NCI-H748 treated with DMSO at 0.1 percent for 48 hours (cell line): ENCODE results near the gene ANKZF1.
"Not testable (repeated sequence)": the region's sequence is repeated elsewhere in the genome, so short reads cannot be mapped to it uniquely, and the experiment has no call there.

Experiments
- DNase-seq: peaks from one replicate; lab custom pipeline; 2025; lab: John Stamatoyannopoulos, UW

Gene ANKZF1, protein sequence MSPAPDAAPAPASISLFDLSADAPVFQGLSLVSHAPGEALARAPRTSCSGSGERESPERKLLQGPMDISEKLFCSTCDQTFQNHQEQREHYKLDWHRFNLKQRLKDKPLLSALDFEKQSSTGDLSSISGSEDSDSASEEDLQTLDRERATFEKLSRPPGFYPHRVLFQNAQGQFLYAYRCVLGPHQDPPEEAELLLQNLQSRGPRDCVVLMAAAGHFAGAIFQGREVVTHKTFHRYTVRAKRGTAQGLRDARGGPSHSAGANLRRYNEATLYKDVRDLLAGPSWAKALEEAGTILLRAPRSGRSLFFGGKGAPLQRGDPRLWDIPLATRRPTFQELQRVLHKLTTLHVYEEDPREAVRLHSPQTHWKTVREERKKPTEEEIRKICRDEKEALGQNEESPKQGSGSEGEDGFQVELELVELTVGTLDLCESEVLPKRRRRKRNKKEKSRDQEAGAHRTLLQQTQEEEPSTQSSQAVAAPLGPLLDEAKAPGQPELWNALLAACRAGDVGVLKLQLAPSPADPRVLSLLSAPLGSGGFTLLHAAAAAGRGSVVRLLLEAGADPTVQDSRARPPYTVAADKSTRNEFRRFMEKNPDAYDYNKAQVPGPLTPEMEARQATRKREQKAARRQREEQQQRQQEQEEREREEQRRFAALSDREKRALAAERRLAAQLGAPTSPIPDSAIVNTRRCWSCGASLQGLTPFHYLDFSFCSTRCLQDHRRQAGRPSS

GRCh38 chr2:219229305-219230058, at the start of gene ANKZF1, which contains the start of gene ATG9A:
TSS of gene ANKZF1 (plus strand) at chr2:219229806. CDS start at chr2:219230258, 452 bp downstream.
TSS of gene ATG9A (minus strand) at chr2:219229636. CDS start at chr2:219228024, 1,612 bp downstream.
- DNase-seq = peak; percentile 96

DNA sequence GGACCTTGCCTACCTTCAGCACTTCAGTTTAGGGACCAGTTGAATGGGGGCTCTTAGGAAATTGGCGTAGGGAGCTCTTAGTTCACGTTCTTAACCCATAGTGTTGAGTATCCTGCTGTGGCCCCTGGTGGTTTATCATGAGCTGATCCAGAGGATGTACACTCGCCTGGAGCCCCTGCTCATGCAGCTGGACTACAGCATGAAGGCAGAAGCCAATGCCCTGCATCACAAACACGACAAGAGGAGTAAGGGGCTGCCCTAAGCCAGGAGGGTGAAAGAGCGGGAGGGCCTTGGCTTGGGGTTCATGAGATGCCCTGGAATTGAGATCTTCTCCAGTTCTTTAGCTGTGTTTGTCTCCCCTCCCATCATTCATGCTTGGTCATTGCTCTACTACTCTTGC, 48.6 kb upstream of the ANKZF1 start:
- DNase-seq = no peak

- no peak for DNase-seq
Observed at GRCh38 chr2:219181531-219181930, 48.1 kb upstream of the ANKZF1 start.

DNA sequence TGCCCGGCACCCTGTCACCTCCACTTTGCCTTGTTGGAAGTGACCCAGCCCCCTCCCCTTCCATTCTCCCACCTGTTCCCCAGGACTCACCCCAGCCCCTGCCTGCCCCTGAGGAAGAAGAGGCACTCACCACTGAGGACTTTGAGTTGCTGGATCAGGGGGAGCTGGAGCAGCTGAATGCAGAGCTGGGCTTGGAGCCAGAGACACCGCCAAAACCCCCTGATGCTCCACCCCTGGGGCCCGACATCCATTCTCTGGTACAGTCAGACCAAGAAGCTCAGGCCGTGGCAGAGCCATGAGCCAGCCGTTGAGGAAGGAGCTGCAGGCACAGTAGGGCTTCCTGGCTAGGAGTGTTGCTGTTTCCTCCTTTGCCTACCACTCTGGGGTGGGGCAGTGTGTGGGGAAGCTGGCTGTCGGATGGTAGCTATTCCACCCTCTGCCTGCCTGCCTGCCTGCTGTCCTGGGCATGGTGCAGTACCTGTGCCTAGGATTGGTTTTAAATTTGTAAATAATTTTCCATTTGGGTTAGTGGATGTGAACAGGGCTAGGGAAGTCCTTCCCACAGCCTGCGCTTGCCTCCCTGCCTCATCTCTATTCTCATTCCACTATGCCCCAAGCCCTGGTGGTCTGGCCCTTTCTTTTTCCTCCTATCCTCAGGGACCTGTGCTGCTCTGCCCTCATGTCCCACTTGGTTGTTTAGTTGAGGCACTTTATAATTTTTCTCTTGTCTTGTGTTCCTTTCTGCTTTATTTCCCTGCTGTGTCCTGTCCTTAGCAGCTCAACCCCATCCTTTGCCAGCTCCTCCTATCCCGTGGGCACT, 47.1 kb upstream of the ANKZF1 start:
- no peak for DNase-seq

DNA sequence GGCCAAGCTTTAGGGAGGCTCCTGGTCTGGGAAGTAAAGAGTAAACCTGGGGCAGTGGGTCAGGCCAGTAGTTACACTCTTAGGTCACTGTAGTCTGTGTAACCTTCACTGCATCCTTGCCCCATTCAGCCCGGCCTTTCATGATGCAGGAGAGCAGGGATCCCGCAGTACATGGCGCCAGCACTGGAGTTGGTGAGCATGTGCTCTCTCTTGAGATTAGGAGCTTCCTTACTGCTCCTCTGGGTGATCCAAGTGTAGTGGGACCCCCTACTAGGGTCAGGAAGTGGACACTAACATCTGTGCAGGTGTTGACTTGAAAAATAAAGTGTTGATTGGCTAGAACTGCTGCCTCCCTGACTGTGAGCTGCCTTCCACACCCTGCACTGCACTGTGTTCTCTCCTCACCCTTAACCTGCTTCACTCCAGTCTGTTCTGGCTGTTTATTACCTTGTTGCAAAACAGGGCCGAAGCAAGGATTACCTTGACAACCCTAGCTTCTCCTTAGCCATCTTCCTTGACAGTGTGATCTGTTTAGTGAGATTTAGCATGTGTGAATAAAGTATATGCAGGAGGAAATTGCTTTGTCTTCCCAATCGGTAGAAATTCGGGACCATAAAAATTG, 46.3 kb upstream of the ANKZF1 start:
- DNase-seq = no peak

GRCh38 chr2:219184121-219184520, 45.5 kb upstream of the ANKZF1 start:
- no peak for DNase-seq

- no peak for DNase-seq
Observed at GRCh38 chr2:219186754-219187456, 42.7 kb upstream of the ANKZF1 start.

DNA sequence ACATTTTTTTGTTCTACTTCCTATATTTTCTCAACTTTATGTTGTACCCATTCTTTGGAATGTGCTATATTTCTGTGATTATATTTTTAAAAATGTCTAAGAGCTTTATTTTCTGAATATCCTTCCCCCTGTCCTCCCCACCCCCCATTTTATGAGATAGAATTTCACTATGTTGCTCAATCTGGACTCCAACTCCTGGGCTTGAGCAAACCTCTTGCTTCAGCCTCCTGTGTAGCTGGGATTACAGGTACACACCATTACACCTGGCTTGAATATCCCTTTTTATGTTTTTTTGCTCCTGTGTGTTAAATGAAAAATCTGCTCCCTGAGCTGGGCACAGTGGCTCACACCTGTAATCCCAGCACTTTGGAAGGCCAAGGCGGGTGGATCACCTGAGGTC, 32.2 kb upstream of the ANKZF1 start:
- no peak for DNase-seq

DNA sequence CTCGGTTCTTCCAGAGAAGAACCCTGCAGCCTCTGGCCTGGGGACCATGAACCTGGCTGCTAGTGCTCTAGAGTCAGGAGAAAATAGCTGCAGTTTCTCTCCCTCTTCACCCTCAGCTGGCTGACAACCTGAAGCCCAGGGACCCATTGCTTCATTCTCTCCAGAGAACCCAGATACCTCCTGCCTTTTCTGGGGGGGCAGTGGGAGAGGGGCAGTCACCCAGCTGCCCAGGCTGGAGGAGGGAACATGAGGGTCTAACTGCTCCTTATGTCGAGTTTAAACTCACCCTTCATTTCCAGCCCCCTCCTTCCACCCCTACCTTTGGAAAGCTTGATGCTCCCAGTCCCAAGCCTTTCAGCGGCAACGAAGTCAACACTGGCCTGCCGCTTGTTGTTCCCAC, 30.6 kb upstream of the ANKZF1 start:
- no peak for DNase-seq

DNA sequence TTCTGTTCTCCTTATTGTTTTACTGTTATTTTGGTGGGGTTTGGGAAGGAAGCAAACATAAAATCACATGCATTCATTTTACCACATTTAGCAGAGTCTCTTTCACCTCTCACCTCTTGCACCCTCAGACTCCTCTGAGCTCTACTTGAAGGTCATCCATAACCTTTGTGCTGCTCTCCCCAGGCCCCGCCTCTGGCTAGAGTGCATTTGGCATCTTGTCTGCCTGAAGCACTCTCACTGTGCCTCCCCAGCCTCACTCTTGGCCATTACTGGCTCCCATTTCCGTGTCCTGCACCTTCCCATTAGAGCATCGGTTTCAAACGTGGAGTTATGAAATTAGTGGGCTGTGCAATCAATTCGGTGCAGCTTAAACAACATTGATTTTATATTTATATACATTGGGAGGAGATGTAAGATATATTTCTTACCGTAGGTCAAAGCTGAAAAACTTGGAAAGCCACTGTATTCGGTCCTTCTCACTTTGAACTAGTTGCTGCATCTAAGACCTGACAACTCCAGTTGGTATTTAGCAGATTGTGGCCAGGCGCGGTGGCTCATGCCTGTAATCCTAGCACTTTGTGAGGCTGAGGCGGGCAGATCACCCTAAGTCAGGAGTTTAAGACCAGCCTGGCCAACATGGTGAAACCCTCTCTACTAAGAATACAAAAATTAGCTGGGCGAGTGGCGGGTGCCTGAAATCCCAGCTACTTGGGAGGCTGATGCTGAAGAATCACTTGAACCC, 30.0 kb upstream of the ANKZF1 start:
- DNase-seq = no peak

GRCh38 chr2:219200502-219201326, 28.9 kb upstream of the ANKZF1 start:
- DNase-seq = not testable (repeated sequence)

DNA sequence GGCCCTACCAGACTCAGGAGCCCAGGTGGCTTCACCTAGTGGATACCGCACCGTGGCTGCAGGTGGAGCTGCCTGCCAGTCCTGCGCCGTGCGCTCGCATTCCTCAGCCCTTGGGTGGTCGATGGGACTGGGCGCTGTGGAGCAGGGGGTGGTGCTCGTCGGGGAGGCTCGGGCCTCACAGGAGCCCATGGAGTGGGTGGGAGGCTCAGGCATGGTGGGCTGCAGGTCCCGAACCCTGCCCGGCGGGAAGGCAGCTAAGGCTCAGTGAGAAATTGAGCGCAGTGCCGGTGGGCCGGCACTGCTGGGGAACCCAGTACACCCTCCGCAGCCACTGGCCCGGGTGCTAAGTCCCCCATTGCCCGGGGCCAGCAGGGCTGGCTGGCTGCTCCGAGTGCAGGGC, 28.3 kb upstream of the ANKZF1 start:
- not testable (repeated sequence) for DNase-seq

GRCh38 chr2:219204425-219205164, 25.0 kb upstream of the ANKZF1 start:
- no peak for DNase-seq

DNA sequence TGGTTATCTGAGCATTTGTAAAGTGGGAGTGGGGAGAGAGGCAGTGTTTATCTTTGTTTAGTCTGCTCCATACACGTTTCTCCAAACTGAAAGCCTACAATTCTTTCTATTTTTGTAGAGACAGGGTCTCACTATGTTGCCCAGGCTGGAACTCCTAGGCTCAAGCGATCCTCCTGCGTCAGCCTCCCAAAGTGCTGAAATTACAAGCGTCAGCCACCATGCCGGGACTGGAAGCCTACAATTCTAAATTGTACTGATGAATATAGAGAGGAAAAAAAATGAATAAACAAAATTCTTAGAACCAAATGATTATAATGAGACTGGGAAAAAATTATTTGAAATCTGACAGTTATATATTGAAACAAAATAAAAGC, 24.5 kb upstream of the ANKZF1 start:
- no peak for DNase-seq

DNA sequence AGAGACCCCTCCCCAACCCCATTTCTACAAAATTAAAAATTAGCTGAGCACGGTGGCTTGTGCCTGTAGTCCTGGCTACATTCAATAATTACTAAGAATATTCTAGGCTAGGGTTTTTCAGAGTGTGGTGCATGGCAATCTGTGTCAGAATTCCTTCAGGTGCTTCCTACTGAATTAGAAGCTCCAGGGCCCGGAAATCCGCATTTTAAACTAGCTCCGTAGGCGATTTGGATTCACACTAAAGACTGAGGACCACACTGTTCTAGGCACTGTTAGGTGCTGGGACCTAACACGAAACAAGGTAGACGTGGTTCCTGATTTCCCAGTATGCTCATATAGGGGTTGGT, 23.7 kb upstream of the ANKZF1 start:
- no peak for DNase-seq

DNA sequence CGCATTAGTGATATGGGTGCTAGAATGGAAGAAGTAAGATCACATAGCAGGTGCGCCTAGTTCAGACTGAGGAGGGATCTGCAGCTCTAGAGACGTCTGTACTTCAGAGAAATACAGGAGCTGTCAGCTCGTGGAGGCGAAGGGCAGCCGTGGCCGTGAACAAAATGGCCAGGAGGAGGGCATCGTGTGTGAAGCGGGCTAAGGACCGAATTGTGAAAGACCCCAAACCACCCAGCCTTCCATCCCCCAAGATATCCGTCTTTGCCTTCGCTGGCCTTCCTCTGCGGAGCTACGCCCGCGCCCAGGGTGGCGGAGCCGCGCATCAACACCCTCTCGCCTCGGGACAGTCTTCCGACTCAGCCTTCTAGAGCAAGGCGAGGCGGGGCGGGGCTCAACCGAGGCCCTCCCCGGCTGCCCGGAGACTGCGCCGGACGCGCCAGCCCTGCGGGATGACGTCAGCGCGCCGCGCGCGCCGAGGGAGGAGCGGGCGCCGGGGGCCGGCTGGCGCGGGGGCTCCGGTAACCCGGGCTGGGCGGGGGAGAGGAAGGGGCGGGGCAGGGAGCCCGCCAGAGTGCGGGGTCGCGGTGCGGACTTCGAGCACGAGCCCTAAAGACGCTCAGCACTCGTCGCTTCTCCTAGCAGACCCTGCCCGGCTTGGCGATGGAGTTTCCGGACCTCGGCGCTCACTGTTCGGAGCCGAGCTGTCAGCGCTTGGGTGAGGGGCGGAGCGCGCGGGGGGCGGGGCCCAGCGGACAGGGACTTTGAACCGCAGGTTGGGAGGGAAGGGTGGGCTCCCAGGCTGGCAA, 23.1 kb upstream of the ANKZF1 start, which contains the start of gene ZFAND2B:
Gene ZFAND2B, plus strand, starts transcription at position 455 of the 806 bp plus-strand sequence. Its CDS starts 206 bp downstream, at position 661.
- DNase-seq = peak; percentile 90

DNA sequence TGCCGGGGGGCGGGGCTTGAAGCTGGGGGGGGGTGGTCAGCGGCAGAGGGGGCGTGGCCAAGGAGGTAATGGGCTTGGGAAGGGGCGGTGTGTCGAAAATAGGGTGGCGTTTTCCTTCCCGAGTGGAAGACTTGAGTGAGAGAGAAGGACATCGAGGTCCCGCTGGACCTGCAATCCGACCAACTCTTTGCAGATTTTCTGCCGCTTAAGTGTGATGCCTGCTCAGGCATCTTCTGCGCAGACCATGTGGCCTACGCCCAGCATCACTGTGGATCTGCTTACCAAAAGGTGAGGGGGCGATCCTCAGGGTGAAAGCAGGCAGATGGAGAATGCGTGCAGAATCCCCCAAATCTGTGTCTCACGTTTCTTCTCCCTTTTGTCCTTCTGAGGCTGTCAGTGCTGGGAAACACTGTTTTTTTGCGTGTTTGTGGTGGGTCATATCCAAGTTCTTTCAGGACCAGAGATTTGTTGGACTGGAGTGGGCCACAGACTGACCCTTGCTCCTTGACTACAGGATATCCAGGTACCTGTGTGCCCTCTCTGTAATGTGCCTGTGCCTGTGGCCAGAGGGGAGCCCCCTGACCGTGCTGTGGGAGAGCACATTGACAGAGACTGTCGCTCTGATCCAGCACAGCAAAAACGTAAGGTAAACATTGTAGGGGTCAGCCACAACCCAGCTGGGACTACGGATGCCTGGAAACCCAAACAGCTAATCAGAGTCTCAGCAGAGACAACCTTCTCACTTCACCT, 22.3 kb upstream of the ANKZF1 start:
- no peak for DNase-seq
